GM12878 (cell line): ENCODE results near the gene C19orf33. TPM values are rescaled to one million over a fixed set of nuclear protein-coding genes. Genes with fewer than 3 reads are reported as not detected.

Experiments used
- ATAC-seq: fragments of 200-7000 bp; cut with Tn5 transposase; 3 replicates; pipeline ENCODE4 v1.9.1; 2020; ENCODE audit warnings: mild to moderate bottlenecking, moderate library complexity
- BruUV-seq: library from RNA; stranded (reverse); fragments of 400-500 nt; replicated peaks from 2 replicates; lab custom pipeline; 2021; lab: Mats Ljungman, UMichigan
- CTCF ChIA-PET: fragments of 300-600 bp; sonication (Branson Sonifier 250); formaldehyde crosslinking; extraction: SDS; loops from one replicate; lab custom pipeline; 2021; ENCODE audit warnings: inconsistent platforms; lab: Yijun Ruan, JAX
- POLR2A ChIA-PET: fragments of 350-600 bp; formaldehyde crosslinking; extraction: SDS; loops from one replicate; lab custom pipeline; 2021; ENCODE audit warnings: inconsistent platforms; lab: Charles Lee
- RAD21 ChIA-PET: fragments of 300-600 bp; sonication (Branson Sonifier 250); formaldehyde crosslinking; loops from one replicate; lab custom pipeline; 2023; ENCODE audit warnings: antibody characterized with exemption; ENCODE audit not compliant: unreplicated experiment; lab: Charles Lee
- SMC1A ChIA-PET: fragments of 300-600 bp; sonication (Branson Sonifier 250); formaldehyde crosslinking; loops from one replicate; lab custom pipeline; 2023; ENCODE audit not compliant: unreplicated experiment, uncharacterized antibody; lab: Charles Lee
- DNase-seq: peaks from one replicate; pipeline ENCODE4 v3.0.0-alpha.2; 2011; ENCODE audit warnings: low read depth, low spot score
- FAIRE-seq: peaks from 3 replicates; lab custom pipeline; 2011; peaks lifted over from hg19 to GRCh38; lab: Jason Lieb, UNC
- H2AFZ ChIP-seq: 2 replicates; pipeline ENCODE4 v1.6.0; 2011; ENCODE audit warnings: low read depth, low read length, control low read depth; ENCODE audit not compliant: control insufficient read depth
- H3K27ac ChIP-seq: 2 replicates; pipeline ENCODE4 v1.5.1; 2011; ENCODE audit warnings: control low read depth; ENCODE audit not compliant: control insufficient read depth, insufficient read depth
- H3K27me3 ChIP-seq, 2 experiments: replicated peaks in 1 of 2; 2 replicates each; pipeline versions ENCODE4 v1.6.0 to v1.6.1; 2011; ENCODE audit warnings: low read length in 1 of 2; ENCODE audit not compliant: control insufficient read depth in 2 of 2, insufficient read depth in 2 of 2
- H3K36me3 ChIP-seq, 2 experiments: 2 replicates each; pipeline ENCODE4 v1.5.1; 2011; ENCODE audit warnings: low read length in 1 of 2; ENCODE audit not compliant: control insufficient read depth in 2 of 2, insufficient read depth in 2 of 2
- H3K4me1 ChIP-seq: 2 replicates; pipeline ENCODE4 v1.6.1; 2011; ENCODE audit warnings: mild to moderate bottlenecking, low read length, moderate library complexity, mixed read lengths; ENCODE audit not compliant: control insufficient read depth, insufficient read depth
- H3K4me2 ChIP-seq: 2 replicates; pipeline ENCODE4 v1.6.0; 2011; ENCODE audit warnings: control low read depth; ENCODE audit not compliant: control insufficient read depth, insufficient read depth
- H3K4me3 ChIP-seq: fragments of 200-600 bp; sonication (generic); 2 replicates; pipeline ENCODE4 v1.5.1; 2016
- H3K79me2 ChIP-seq: 2 replicates; pipeline ENCODE4 v1.6.0; 2011; ENCODE audit warnings: low read length; ENCODE audit not compliant: control insufficient read depth, insufficient read depth
- H3K9ac ChIP-seq: 2 replicates; pipeline ENCODE4 v1.8.0; 2011; ENCODE audit warnings: low read length, control low read depth, mixed read lengths; ENCODE audit not compliant: control insufficient read depth, insufficient read depth
- H3K9me3 ChIP-seq: replicated peaks from 3 replicates; pipeline ENCODE4 v1.5.1; 2011; ENCODE audit warnings: mild to moderate bottlenecking, low read length; ENCODE audit not compliant: control insufficient read depth, insufficient read depth
- H4K20me1 ChIP-seq: 2 replicates; pipeline ENCODE4 v1.6.0; 2011; ENCODE audit not compliant: control insufficient read depth, insufficient read depth
- BMI1 ChIP-seq: fragments of 450-650 bp; IDR thresholded peaks from 2 replicates; pipeline ENCODE4 v1.6.1; 2016; ENCODE audit warnings: mild to moderate bottlenecking, moderate library complexity, borderline replicate concordance
- CHD1 ChIP-seq: IDR thresholded peaks from 2 replicates; pipeline ENCODE4 v1.6.1; 2012; ENCODE audit warnings: low read depth, low read length, improper control_type of control experiment
- IKZF1 ChIP-seq: fragments of 450-650 bp; conservative IDR thresholded peaks from 2 replicates; pipeline ENCODE4 v1.6.1; 2017; ENCODE audit warnings: antibody characterized with exemption, mild to moderate bottlenecking
- MEF2B ChIP-seq: fragments of 450-650 bp; IDR thresholded peaks from 2 replicates; pipeline ENCODE4 v1.6.1; 2018; ENCODE audit warnings: mild to moderate bottlenecking, moderate library complexity; ENCODE audit not compliant: partially characterized antibody, poor library complexity, severe bottlenecking
- NR2F1 ChIP-seq: fragments of 450-650 bp; conservative IDR thresholded peaks from 2 replicates; pipeline ENCODE4 v1.6.1; 2017; ENCODE audit warnings: mild to moderate bottlenecking
- RAD21 ChIP-seq: IDR thresholded peaks from 2 replicates; pipeline ENCODE4 v1.6.1; 2011; ENCODE audit warnings: mild to moderate bottlenecking, low read depth, low read length, moderate library complexity; ENCODE audit not compliant: insufficient read depth
- RB1 ChIP-seq: fragments of 450-650 bp; formaldehyde crosslinking; IDR thresholded peaks from 2 replicates; pipeline ENCODE4 v1.6.1; 2017; ENCODE audit warnings: mild to moderate bottlenecking, borderline replicate concordance
- RCOR1 ChIP-seq: conservative IDR thresholded peaks from 2 replicates; pipeline ENCODE4 v1.6.1; 2012; ENCODE audit warnings: low read depth, low read length, improper control_type of control experiment
- SMC3 ChIP-seq: IDR thresholded peaks from 2 replicates; pipeline ENCODE4 v1.6.1; 2011; ENCODE audit warnings: low read length, improper control_type of control experiment, borderline replicate concordance
- ZNF217 ChIP-seq: fragments of 450-650 bp; IDR thresholded peaks from 2 replicates; pipeline ENCODE4 v1.6.1; 2017; ENCODE audit warnings: antibody characterized with exemption, mild to moderate bottlenecking
- WGBS: methylation state at CpG from one replicate; pipeline ENCODE4 v1.1.6; 2016; ENCODE audit warnings: low lambda C conversion rate; ENCODE audit not compliant: insufficient replicate concordance, insufficient coverage; ENCODE audit errors: missing lambda C conversion rate; 5-methylcytosine and 5-hydroxymethylcytosine counted together
- in situ Hi-C: fragments of 300-500 bp; cut with MboI; formaldehyde crosslinking; loops from 9 replicates; pipeline ENCODE4 v1.14.3; 2018; ENCODE audit warnings: mixed read lengths
- intact Hi-C: fragments of 100-400 bp; cut with micrococcal nuclease; formaldehyde crosslinking; loops from one replicate; pipeline ENCODE4 v1.14.2; 2022; ENCODE audit not compliant: unreplicated experiment
- polyA plus RNA-seq, 11 experiments: library from polyadenylated mRNA; depleted of rRNA in 4 of 11; unstranded in 6 of 11; stranded (reverse) in 5 of 11; fragments of >200 nt; fragmentation: Nextera tagmentation in 4 of 11; fragmentation: Illumina TruSeq in 1 of 11; extraction: Ambion mirVana in 4 of 11; extraction: Trizol in 1 of 11; gene quantifications; 1 replicate in 1 of 11; 2 replicates in 10 of 11; pipeline versions ENCODE4 v1.2.1 to v1.2.3, GENCODE V29; 2011 to 2016; ENCODE audit warnings: inconsistent platforms in 2 of 11, missing spikeins in 2 of 11, low read depth in 1 of 11
- total RNA-seq, 4 experiments: library from RNA; depleted of rRNA in 3 of 4; stranded (reverse); fragments of >200 nt in 3 of 4; fragmentation: Illumina TruSeq in 1 of 4; extraction: Trizol in 1 of 4; gene quantifications; 2 replicates each; pipeline versions ENCODE4 v1.2.1 to v1.2.3, GENCODE V29; 2013 to 2021
- TF ChIP-seq, protein P1 (sequence below): fragments of 450-650 bp; IDR thresholded peaks from 2 replicates; pipeline ENCODE4 v1.6.1; 2017; ENCODE audit warnings: borderline replicate concordance

The C19orf33 gene
- total and polyA plus RNA-seq, 10 of the 15 experiments (the other 5 are each of a cell fraction or from before 2014, with no cell fraction given): 0.28 to 0.45 TPM; not detected in 8

DNA sequence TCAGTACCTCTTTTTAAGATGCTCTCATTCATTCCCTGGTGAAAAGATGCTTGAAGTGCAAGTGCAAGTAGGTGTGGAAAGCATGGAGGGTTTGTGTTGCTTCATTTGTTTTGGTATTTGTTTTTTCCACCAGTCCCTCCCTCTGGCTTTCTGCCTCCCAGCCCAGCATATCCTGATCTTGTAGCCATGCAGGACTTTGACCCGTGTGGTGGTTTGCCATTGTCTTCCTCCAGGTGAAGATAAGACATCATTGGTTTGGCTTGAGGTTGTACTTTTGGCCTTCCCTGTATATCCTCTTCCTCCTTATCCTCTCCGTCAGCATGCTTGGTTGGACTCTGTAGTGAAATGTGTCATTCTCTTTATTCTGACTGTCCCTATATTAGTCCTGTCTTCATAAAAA, 30.6 kb upstream of the C19orf33 start:
- RAD21 ChIA-PET: no interaction called here
- SMC1A ChIA-PET: no interaction called here
- no peak overlapping the region for H3K9ac ChIP-seq
- no peak overlapping the region for H3K4me2 ChIP-seq
- ATAC-seq (no peak), DNase-seq (no peak), FAIRE-seq (no peak)
- H3K36me3 ChIP-seq: no peaks in the 10 kb centered on the region
- no peak overlapping the region for H2AFZ ChIP-seq
- in situ Hi-C loops: no loop called here
- H3K27me3 ChIP-seq: no peaks in the 10 kb centered on the region; a peak in 1 of 4 replicates
- POLR2A ChIA-PET: no interaction called here
- intact Hi-C loops: no loop called here
- CTCF ChIA-PET: no interaction called here
- H3K9me3 ChIP-seq: no peaks in the 10 kb centered on the region
- H3K79me2 ChIP-seq: no peaks in the 10 kb centered on the region
- H3K27ac ChIP-seq: no peak overlapping the region
- no TSS peak for BruUV-seq
- TF ChIP-seq ZNF217 (no peak), RCOR1 (no peak), CHD1 (no peak), RB1 (no peak)
- TF ChIP-seq, protein P1, sequence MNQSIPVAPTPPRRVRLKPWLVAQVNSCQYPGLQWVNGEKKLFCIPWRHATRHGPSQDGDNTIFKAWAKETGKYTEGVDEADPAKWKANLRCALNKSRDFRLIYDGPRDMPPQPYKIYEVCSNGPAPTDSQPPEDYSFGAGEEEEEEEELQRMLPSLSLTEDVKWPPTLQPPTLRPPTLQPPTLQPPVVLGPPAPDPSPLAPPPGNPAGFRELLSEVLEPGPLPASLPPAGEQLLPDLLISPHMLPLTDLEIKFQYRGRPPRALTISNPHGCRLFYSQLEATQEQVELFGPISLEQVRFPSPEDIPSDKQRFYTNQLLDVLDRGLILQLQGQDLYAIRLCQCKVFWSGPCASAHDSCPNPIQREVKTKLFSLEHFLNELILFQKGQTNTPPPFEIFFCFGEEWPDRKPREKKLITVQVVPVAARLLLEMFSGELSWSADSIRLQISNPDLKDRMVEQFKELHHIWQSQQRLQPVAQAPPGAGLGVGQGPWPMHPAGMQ: no peak
- H3K4me3 ChIP-seq: no peak overlapping the region
- H4K20me1 ChIP-seq: no peaks in the 10 kb centered on the region
- H3K4me1 ChIP-seq: no peaks in the 10 kb centered on the region
- 35% methylated on average over 2 of the region's 2 CpGs for WGBS

- POLR2A ChIA-PET: interaction anchor here (0.6 kb wide), 1 partner anchor 8 kb away, joined by 3 read pairs; no protein-coding TSS in a partner anchor
- in situ Hi-C loops (no loop called here), intact Hi-C loops (no loop called here)
- SMC1A ChIA-PET: no interaction called here
- RAD21 ChIA-PET: no interaction called here
- FAIRE-seq: no peak
- Histone ChIP-seq H3K4me3 (no peak overlapping the region), H3K9ac (no peak overlapping the region), H3K27ac (no peak overlapping the region), H2AFZ (no peak overlapping the region), H3K36me3 (no peaks in the 10 kb centered on the region), H3K79me2 (no peaks in the 10 kb centered on the region), H3K4me2 (no peak overlapping the region), H4K20me1 (no peaks in the 10 kb centered on the region), H3K4me1 (no peaks in the 10 kb centered on the region), H3K9me3 (no peaks in the 10 kb centered on the region), H3K27me3 (no peaks in the 10 kb centered on the region; a peak in 1 of 4 replicates)
- TF ChIP-seq SMC3: no peak
- TF ChIP-seq IKZF1: no peak
- no peak for TF ChIP-seq RAD21
- no peak for TF ChIP-seq NR2F1
- TF ChIP-seq BMI1: no peak
- no peak for TF ChIP-seq MEF2B
- no TSS peak for BruUV-seq
- no peak for ATAC-seq
- WGBS: 66% methylated on average over 9 of the region's 9 CpGs
- CTCF ChIA-PET: interaction anchor here (0.7 kb wide), 1 partner anchor 372 kb away, joined by 3 read pairs; no protein-coding TSS in a partner anchor
- DNase-seq: no peak
Observed at GRCh38 chr19:38274739-38275138, 29.3 kb upstream of the C19orf33 start.
